Parathyroid adenoma (tissue), 2 donors: ENCODE measurements around the gene DLG2.

Experiments
- H2AFZ ChIP-seq: fragments of 300-600 bp; sonication (generic); one replicate; pipeline ENCODE4 v1.7.0; 2017; ENCODE audit warnings: antibody characterized with exemption, mild to moderate bottlenecking
- H3K27ac ChIP-seq: fragments of 300-600 bp; sonication (generic); one replicate; pipeline ENCODE4 v1.7.0; 2017
- H3K27me3 ChIP-seq: fragments of 300-600 bp; sonication (generic); one replicate; pipeline ENCODE4 v1.7.0; 2017; ENCODE audit warnings: low read length; ENCODE audit not compliant: control insufficient read depth, insufficient read depth
- H3K36me3 ChIP-seq: fragments of 300-600 bp; sonication (generic); one replicate; pipeline ENCODE4 v1.7.0; 2017; ENCODE audit warnings: low read length; ENCODE audit not compliant: control insufficient read depth, insufficient read depth
- H3K4me1 ChIP-seq: fragments of 300-600 bp; sonication (generic); one replicate; pipeline ENCODE4 v1.7.0; 2017; ENCODE audit warnings: control low read depth
- H3K4me2 ChIP-seq: fragments of 300-600 bp; sonication (generic); one replicate; pipeline ENCODE4 v1.7.0; 2017; ENCODE audit warnings: low read length
- H3K4me3 ChIP-seq: fragments of 300-600 bp; sonication (generic); one replicate; pipeline ENCODE4 v1.7.0; 2017; ENCODE audit warnings: low read depth, low read length
- H3K79me2 ChIP-seq: fragments of 300-600 bp; sonication (generic); one replicate; pipeline ENCODE4 v1.7.0; 2017; ENCODE audit warnings: control low read depth
- H3K9ac ChIP-seq: fragments of 300-600 bp; sonication (generic); one replicate; pipeline ENCODE4 v1.7.0; 2017; ENCODE audit warnings: mild to moderate bottlenecking
- H3K9me3 ChIP-seq: fragments of 300-600 bp; sonication (generic); one replicate; pipeline ENCODE4 v1.7.0; 2017; ENCODE audit warnings: low read length; ENCODE audit not compliant: control insufficient read depth
- TF ChIP-seq, protein P1 (sequence below): fragments of 300-600 bp; sonication (generic); IDR thresholded peaks from one replicate; pipeline ENCODE4 v1.7.0; 2017; ENCODE audit warnings: antibody characterized with exemption, mild to moderate bottlenecking
- donor health status: primary hyperparathyroidism.

The DLG2 gene

DNA sequence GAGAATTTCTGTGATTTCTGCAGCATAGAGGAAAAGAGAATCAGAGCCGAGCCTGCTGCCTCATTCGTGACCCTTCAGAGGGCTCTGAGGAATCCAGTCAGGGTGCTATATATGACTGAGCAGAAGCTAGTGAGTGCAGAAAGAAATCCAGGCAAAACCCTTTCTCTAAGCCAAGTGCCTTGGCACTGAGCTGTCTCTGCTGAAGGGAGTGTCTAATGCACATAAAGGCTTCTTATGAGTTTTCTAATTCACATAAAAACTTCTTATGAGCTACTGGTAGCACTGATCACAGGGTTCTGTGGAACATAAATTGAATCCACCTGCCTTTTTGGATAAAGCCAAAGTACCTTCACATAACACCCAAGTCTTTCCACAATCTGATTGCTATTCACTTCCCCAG lies 1555.3 kb downstream of the DLG2 start:
- Histone ChIP-seq H3K79me2 (no peaks in the 10 kb centered on the region), H3K36me3 (no peaks in the 10 kb centered on the region), H3K27ac (no peak overlapping the region), H3K4me1 (no peaks in the 10 kb centered on the region), H3K27me3 (no peaks in the 10 kb centered on the region), H3K9ac (no peak overlapping the region), H3K9me3 (no peaks in the 10 kb centered on the region), H3K4me2 (no peak overlapping the region), H3K4me3 (no peak overlapping the region), H2AFZ (no peak overlapping the region)
- TF ChIP-seq, protein P1, sequence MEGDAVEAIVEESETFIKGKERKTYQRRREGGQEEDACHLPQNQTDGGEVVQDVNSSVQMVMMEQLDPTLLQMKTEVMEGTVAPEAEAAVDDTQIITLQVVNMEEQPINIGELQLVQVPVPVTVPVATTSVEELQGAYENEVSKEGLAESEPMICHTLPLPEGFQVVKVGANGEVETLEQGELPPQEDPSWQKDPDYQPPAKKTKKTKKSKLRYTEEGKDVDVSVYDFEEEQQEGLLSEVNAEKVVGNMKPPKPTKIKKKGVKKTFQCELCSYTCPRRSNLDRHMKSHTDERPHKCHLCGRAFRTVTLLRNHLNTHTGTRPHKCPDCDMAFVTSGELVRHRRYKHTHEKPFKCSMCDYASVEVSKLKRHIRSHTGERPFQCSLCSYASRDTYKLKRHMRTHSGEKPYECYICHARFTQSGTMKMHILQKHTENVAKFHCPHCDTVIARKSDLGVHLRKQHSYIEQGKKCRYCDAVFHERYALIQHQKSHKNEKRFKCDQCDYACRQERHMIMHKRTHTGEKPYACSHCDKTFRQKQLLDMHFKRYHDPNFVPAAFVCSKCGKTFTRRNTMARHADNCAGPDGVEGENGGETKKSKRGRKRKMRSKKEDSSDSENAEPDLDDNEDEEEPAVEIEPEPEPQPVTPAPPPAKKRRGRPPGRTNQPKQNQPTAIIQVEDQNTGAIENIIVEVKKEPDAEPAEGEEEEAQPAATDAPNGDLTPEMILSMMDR: no peak

DNA sequence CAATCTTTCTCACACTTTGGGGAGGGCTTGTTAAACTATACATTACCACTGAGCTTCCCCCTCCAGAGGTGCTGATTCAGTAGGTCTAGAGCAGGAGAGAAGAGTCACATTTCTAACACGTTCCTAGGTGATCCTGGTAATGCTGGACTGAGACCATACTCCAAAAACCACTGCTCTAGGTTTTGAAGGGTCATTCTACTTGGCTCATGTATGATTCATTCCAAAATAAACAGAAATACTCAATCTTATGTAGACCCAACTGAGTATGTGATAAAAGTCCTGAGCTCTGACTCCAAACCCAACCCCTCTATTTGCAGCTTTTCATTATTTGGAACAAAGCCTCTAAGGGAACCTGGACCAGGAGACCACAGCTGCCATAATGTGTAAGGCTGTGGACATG lies 1558.1 kb downstream of the DLG2 start:
- TF ChIP-seq, protein P1: no peak
- no peak overlapping the region for H2AFZ ChIP-seq

DNA sequence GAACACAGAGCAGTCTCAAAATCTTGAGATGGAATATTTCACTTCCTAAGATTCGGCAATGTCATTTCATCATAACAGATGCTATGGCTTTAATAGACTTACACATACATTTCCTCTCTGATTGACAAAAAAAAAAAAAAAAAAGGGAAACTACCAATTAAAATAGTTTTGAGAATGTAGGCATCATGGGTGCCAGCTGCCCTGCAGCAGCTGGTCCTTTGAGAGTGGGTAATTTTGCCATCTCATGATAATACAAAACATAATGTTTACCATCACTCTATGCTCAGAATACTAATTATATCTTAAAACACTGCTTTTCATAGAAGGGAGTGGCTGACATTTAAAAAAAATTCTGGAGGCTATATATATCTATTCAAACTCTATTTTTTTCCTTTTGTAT lies 1565.4 kb downstream of the DLG2 start:
- Histone ChIP-seq H3K27ac (no peak overlapping the region), H3K27me3 (no peaks in the 10 kb centered on the region), H3K79me2 (no peaks in the 10 kb centered on the region), H3K36me3 (no peaks in the 10 kb centered on the region), H3K4me3 (no peak overlapping the region), H3K4me1 (no peaks in the 10 kb centered on the region), H2AFZ (no peak overlapping the region), H3K4me2 (no peak overlapping the region), H3K9me3 (no peaks in the 10 kb centered on the region), H3K9ac (no peak overlapping the region)
- TF ChIP-seq, protein P1: no peak

More for the DNA sequence above, 1558.1 kb downstream of the DLG2 start:
- H3K36me3 ChIP-seq: no peaks in the 10 kb centered on the region
- H3K27me3 ChIP-seq: no peaks in the 10 kb centered on the region
- H3K9me3 ChIP-seq: no peaks in the 10 kb centered on the region
- H3K4me3 ChIP-seq: no peak overlapping the region
- H3K9ac ChIP-seq: no peak overlapping the region
- no peaks in the 10 kb centered on the region for H3K79me2 ChIP-seq
- H3K27ac ChIP-seq: no peak overlapping the region
- no peak overlapping the region for H3K4me2 ChIP-seq
- no peaks in the 10 kb centered on the region for H3K4me1 ChIP-seq

DNA sequence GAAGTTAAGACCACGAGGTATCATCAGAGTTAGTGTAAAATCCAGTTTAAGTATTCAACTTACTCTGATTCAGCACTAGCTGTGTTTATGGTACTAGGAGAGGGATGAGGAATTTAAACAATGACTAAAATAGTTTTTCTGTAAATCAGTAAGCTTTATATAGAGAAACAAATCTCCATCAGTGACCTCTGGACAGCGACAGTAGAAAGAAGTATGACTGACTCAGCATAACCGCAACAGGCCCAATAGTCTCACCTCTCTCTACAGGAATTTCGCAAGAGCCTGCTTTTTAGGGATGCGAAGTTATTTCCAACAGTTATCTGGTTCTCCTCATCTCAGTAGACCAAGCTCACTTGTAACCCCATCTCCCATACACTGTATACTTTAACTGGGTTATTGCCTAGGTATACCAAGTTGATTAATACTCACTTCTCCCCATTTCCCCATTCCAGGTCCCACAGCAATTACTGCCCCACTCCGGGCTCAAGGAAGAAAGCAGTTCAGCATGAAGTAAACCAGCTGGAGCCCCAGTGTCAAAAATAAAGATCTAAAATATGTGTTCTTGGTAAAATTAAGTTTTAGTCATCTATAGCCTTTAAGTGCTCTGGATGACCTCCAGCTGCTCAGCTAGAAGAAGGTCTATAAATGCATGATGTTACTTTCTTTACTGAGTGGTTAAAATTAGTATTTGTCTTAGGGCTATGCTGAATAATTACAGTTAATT lies 1570.3 kb downstream of the DLG2 start:
- H3K4me1 ChIP-seq: no peaks in the 10 kb centered on the region
- H3K27me3 ChIP-seq: no peaks in the 10 kb centered on the region
- no peaks in the 10 kb centered on the region for H3K79me2 ChIP-seq
- H3K4me3 ChIP-seq: no peak overlapping the region
- TF ChIP-seq, protein P1: no peak
- H3K9me3 ChIP-seq: no peaks in the 10 kb centered on the region
- H3K9ac ChIP-seq: no peak overlapping the region
- no peak overlapping the region for H3K4me2 ChIP-seq
- H3K27ac ChIP-seq: no peak overlapping the region
- no peak overlapping the region for H2AFZ ChIP-seq
- H3K36me3 ChIP-seq: no peaks in the 10 kb centered on the region

DNA sequence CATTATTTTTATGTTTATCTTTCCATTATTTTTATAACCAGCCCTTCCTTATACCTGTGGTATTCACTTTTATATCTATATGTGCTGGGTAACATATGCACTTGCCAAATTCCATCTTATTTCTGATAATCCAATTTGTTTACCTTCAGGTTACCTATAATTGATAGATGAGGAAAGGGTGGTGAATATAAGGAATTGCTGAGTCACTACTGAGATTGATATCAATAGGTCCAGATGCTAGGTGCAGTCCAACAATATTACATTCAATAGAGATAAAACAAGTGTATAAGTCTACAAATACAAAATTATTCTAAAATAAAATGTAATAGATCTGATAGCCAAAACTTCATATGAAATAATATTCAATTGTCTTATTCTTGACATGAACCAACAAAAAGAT lies 1582.0 kb downstream of the DLG2 start:
- H3K9me3 ChIP-seq: no peaks in the 10 kb centered on the region
- no peak overlapping the region for H2AFZ ChIP-seq
- no peak overlapping the region for H3K4me2 ChIP-seq
- H3K79me2 ChIP-seq: no peaks in the 10 kb centered on the region
- H3K4me3 ChIP-seq: no peak overlapping the region
- no peaks in the 10 kb centered on the region for H3K36me3 ChIP-seq
- H3K4me1 ChIP-seq: no peaks in the 10 kb centered on the region
- H3K27me3 ChIP-seq: no peaks in the 10 kb centered on the region
- H3K9ac ChIP-seq: no peak overlapping the region
- H3K27ac ChIP-seq: no peak overlapping the region
- TF ChIP-seq, protein P1: no peak
